LNCAP (cell line): ENCODE results near the gene CNDP2.

Experiments
- CTCF ChIP-seq: fragments of 450-650 bp; IDR thresholded peaks from 2 replicates; pipeline ENCODE4 v1.5.1; 2017; ENCODE audit warnings: mild to moderate bottlenecking

CNDP2 gene

DNA sequence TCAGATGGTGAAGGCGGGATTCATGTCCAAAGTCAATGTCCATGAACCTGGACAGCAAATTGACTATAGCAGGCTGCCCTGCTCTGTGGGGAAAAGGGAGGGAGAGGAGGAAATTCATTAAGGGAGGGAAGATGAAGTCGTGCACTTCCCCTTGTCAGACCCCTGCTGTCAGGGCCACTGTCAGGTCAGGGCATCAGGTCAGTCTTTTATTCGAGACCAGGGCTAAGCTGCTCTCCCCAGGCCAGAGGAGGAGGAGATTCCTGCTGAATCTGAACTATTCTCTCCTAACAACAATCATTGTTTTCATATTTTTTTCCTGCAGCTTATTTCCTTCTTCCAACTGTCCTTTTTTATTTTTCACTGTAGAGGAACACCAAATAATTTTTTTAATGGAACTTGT, 55.3 kb downstream of the CNDP2 start:
- TF ChIP-seq CTCF: no peak

DNA sequence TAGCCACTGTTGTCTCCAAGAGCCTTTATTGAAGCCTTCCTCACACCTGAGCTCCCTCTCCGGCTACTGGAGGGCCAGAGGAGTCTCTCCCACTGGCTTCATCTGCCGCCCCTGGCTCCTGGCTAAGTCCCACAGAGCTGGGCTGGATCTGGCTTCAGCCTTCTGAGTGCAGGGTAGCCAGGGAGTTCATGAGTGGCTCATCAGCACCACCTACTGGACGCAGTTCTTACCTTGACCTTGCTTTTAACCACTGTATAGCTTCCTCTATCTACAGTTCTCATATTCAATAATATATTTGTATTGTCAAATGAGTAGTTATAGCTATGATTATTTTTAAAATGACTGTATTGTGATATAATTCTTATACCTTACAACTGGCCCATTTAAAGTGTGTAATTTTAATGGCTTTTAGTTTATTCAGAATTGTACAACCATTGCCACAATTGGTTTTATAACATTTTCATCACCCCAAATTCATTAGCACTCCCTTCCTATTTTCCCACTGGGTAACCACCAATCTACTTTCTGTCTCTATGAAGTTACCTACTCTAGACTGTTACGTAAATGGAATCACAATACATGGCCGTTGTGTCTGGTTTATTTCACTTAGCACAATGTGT, 55.9 kb downstream of the CNDP2 start:
- TF ChIP-seq CTCF: peak; percentile 82

GRCh38 chr18:74556126-74556525, 60.0 kb downstream of the CNDP2 start:
- no peak for TF ChIP-seq CTCF

- TF ChIP-seq CTCF: no peak
Measured at GRCh38 chr18:74558096-74558495, 61.9 kb downstream of the CNDP2 start.

DNA sequence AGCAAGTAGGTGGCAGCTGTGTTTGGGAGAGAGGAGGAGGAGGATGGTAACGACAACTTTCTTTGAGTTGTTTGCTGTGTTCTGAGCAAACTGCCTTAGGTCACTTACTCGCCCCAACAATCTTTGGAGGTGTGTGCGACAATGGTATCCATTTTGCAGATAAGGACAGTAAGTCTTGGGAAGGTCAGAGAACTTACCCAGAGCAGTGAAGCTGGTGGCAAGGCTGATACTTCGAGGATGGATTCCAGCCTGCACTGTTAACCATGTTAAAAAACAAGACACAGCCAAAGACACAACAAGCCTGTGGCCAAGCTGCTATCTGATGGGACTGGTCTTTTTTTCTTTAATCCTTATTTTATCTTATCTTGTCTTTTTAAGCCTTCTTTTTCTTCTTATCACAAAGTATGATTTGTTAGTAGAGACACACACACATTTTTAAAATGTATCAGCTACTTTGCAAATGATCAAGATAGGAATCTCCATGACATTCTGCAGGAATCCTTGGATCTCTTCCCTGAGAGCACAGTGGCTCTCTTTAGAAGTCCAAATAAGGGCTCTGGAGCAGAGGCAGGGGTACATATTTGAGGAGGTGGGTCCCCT, 66.1 kb downstream of the CNDP2 start:
- no peak for TF ChIP-seq CTCF

GRCh38 chr18:74562775-74563174, 66.6 kb downstream of the CNDP2 start:
- no peak for TF ChIP-seq CTCF

DNA sequence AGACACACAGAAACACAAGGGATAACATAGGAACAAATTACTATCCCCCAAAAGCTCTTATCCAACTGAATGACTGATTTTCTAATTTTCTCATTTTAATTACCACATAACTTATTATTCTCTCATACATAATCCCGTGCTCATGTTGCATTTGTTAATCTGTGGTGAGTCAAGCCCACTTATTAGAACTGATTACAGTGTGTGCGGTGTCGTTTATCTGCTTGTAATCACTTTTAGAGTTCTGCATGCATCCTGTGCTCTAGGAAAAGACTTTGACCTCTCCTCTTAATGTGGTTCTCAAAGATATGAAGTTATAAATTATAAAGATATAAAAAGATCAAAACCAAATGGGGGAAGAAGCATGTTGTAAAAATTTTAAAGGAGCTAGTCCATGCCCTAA, 67.8 kb downstream of the CNDP2 start:
- TF ChIP-seq CTCF: no peak

DNA sequence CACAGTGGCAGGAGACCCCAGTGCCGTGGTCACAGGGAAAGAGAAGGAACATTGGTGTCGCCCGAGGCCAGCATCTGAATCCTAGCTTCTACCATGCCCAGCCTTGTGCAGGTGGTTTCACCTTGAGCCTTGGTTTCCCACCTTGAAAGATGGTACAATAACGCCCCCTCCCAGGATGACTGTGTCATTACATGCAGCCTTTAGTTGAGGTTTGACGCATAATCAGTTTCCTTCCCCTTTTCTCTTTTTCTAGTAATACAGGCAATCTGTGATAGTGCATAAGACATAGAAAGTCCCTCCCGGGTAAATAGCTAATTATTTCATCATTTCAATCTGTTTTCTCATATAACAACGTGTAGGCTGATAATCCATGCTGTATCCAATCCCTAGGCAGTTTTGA, 71.7 kb downstream of the CNDP2 start:
- TF ChIP-seq CTCF: no peak
